HepG2 (cell line): ENCODE measurements around the gene TBC1D10B. TPM values are rescaled to one million over a fixed set of nuclear protein-coding genes. Genes with fewer than 3 reads are reported as not detected.
A peak's percentile ranks its signal among the peaks of the same experiment; 100 is the strongest.

Experiments
- AGO1 ChIP-seq: fragments of 200-400 bp; formaldehyde crosslinking; IDR thresholded peaks from 2 replicates; pipeline ENCODE4 v1.6.1; 2017; ENCODE audit warnings: mild to moderate bottlenecking, low read depth, low read length, moderate library complexity; ENCODE audit not compliant: poor library complexity, severe bottlenecking
- AHR ChIP-seq: IDR thresholded peaks from 2 replicates; pipeline ENCODE4 v1.6.1; 2018; ENCODE audit warnings: missing genetic modification reagents, missing compliant biosample characterization
- ATAD3A ChIP-seq: sonication (generic); formaldehyde crosslinking; IDR thresholded peaks from 2 replicates; pipeline ENCODE4 v1.4.0; 2020; ENCODE audit warnings: missing genetic modification reagents
- CHCHD3 ChIP-seq: sonication (generic); formaldehyde crosslinking; IDR thresholded peaks from 2 replicates; pipeline ENCODE4 v1.8.0; 2022; ENCODE audit warnings: mild to moderate bottlenecking, missing genetic modification reagents, moderate library complexity
- DMAP1 ChIP-seq: IDR thresholded peaks from 2 replicates; pipeline ENCODE4 v1.6.1; 2016
- EHMT2 ChIP-seq: fragments of 200-600 bp; sonication (generic); IDR thresholded peaks from 2 replicates; pipeline ENCODE4 v1.7.0; 2017; ENCODE audit warnings: antibody characterized with exemption, low read depth, low read length, borderline replicate concordance
- FOXK1 ChIP-seq: sonication (generic); formaldehyde crosslinking; IDR thresholded peaks from 2 replicates; pipeline ENCODE4 v1.4.0; 2020; ENCODE audit warnings: low read depth, missing genetic modification reagents, borderline replicate concordance
- FOXM1 ChIP-seq: sonication (generic); formaldehyde crosslinking; IDR thresholded peaks from 2 replicates; pipeline ENCODE4 v1.5.0; 2020; ENCODE audit warnings: missing genetic modification reagents
- FOXO4 ChIP-seq: sonication (generic); formaldehyde crosslinking; conservative IDR thresholded peaks from 2 replicates; pipeline ENCODE4 v1.8.1; 2023; ENCODE audit warnings: missing genetic modification reagents
- MIER3 ChIP-seq: IDR thresholded peaks from 2 replicates; pipeline ENCODE4 v1.6.1; 2016; ENCODE audit warnings: missing compliant biosample characterization, borderline replicate concordance
- NCOR1 ChIP-seq: fragments of 200-600 bp; sonication (generic); IDR thresholded peaks from 2 replicates; pipeline ENCODE4 v1.7.0; 2017; ENCODE audit warnings: antibody characterized with exemption, low read length, borderline replicate concordance
- NPAS2 ChIP-seq: sonication (generic); formaldehyde crosslinking; IDR thresholded peaks from 2 replicates; pipeline ENCODE4 v1.8.0; 2022; ENCODE audit warnings: mild to moderate bottlenecking, missing genetic modification reagents, borderline replicate concordance
- PRDM15 ChIP-seq: sonication (generic); formaldehyde crosslinking; IDR thresholded peaks from 2 replicates; pipeline ENCODE4 v1.4.0; 2020; ENCODE audit warnings: missing genetic modification reagents
- SALL1 ChIP-seq: sonication (generic); formaldehyde crosslinking; IDR thresholded peaks from 2 replicates; pipeline ENCODE4 v1.8.0; 2022; ENCODE audit warnings: mild to moderate bottlenecking, missing genetic modification reagents
- SMARCC2 ChIP-seq: fragments of 450-650 bp; IDR thresholded peaks from 2 replicates; pipeline ENCODE4 v1.6.1; 2017; ENCODE audit warnings: antibody characterized with exemption, mild to moderate bottlenecking
- SNAI1 ChIP-seq: sonication (generic); formaldehyde crosslinking; IDR thresholded peaks from 2 replicates; pipeline ENCODE4 v1.5.0; 2020; ENCODE audit warnings: mild to moderate bottlenecking, missing genetic modification reagents, borderline replicate concordance
- THAP8 ChIP-seq: sonication (generic); formaldehyde crosslinking; IDR thresholded peaks from 2 replicates; pipeline ENCODE4 v1.5.1; 2020; ENCODE audit warnings: missing genetic modification reagents, mild to moderate bottlenecking, borderline replicate concordance
- ZNF138 ChIP-seq: sonication (generic); formaldehyde crosslinking; IDR thresholded peaks from 2 replicates; pipeline ENCODE4 v1.5.0; 2020; ENCODE audit warnings: mild to moderate bottlenecking, low read depth, missing genetic modification reagents
- ZNF224 ChIP-seq: sonication (generic); formaldehyde crosslinking; IDR thresholded peaks from 2 replicates; pipeline ENCODE4 v1.5.0; 2020; ENCODE audit warnings: mild to moderate bottlenecking, missing genetic modification reagents
- ZNF660 ChIP-seq: sonication (generic); formaldehyde crosslinking; IDR thresholded peaks from 2 replicates; pipeline ENCODE4 v1.5.1; 2020; ENCODE audit warnings: mild to moderate bottlenecking, low read depth, missing genetic modification reagents, borderline replicate concordance
- ZNF75D ChIP-seq: sonication (generic); formaldehyde crosslinking; IDR thresholded peaks from 2 replicates; pipeline ENCODE4 v1.8.1; 2023; ENCODE audit warnings: missing genetic modification reagents, mild to moderate bottlenecking, borderline replicate concordance
- ZNF784 ChIP-seq: sonication (generic); formaldehyde crosslinking; IDR thresholded peaks from 2 replicates; pipeline ENCODE4 v1.5.1; 2020; ENCODE audit warnings: missing genetic modification reagents, mild to moderate bottlenecking, borderline replicate concordance
- ZNF878 ChIP-seq: sonication (generic); formaldehyde crosslinking; IDR thresholded peaks from 2 replicates; pipeline ENCODE4 v1.8.1; 2023; ENCODE audit warnings: mild to moderate bottlenecking, missing genetic modification reagents, moderate library complexity
- polyA plus RNA-seq, 8 experiments: library from polyadenylated mRNA; depleted of rRNA in 3 of 8; stranded (reverse) in 7 of 8; unstranded in 1 of 8; fragments of >200 nt; fragmentation: Illumina TruSeq in 4 of 8; extraction: Trizol in 4 of 8; gene quantifications; 2 replicates each; pipeline versions ENCODE4 v1.2.1 to v1.2.3, GENCODE V29; 2011 to 2016; ENCODE audit warnings: low read depth in 4 of 8, missing spikeins in 1 of 8, mixed read lengths in 1 of 8; ENCODE audit not compliant: insufficient read depth in 1 of 8
- total RNA-seq, 5 experiments: library from RNA; depleted of rRNA; stranded (reverse); fragments of >200 nt; fragmentation: Illumina TruSeq; extraction: Trizol; gene quantifications; 2 replicates each; pipeline ENCODE4 v1.2.3, GENCODE V29; 2016; ENCODE audit warnings: low read depth in 1 of 5

TBC1D10B gene
- total and polyA plus RNA-seq, 2 of the 13 experiments (the other 11 are each of a cell fraction or from before 2014, with no cell fraction given): 15.7 to 24.8 TPM

GRCh38 chr16:30355144-30355953 is 14.9 kb downstream of the TBC1D10B start, which contains the start of gene CD2BP2 (continued):
- TF ChIP-seq PRDM15: peak; percentile 91
- TF ChIP-seq FOXK1 (CRISPR knock-in tag): peak; percentile 90
- no peak for TF ChIP-seq AHR (CRISPR knock-in tag)
- TF ChIP-seq FOXO4 (CRISPR knock-in tag): no peak
- TF ChIP-seq ZNF224: no peak
- no peak for TF ChIP-seq SMARCC2
- TF ChIP-seq ZNF138 (CRISPR knock-in tag): peak; percentile 36; the same call in 1 of the 2 replicates
- TF ChIP-seq DMAP1: peak; percentile 88
- no peak; the same call in 1 of the 2 replicates for TF ChIP-seq SNAI1
- no peak for TF ChIP-seq THAP8 (CRISPR knock-in tag)
- peak; percentile 99 for TF ChIP-seq AGO1
- no peak for TF ChIP-seq ZNF784 (CRISPR knock-in tag)
- peak; percentile 57; the same call in 1 of the 2 replicates for TF ChIP-seq EHMT2
- no peak for TF ChIP-seq ATAD3A (CRISPR knock-in tag)
- TF ChIP-seq SALL1 (CRISPR knock-in tag): peak; percentile 82
- TF ChIP-seq NPAS2 (CRISPR knock-in tag): no peak
- TF ChIP-seq CHCHD3: no peak; the same call in 1 of the 2 replicates
- TF ChIP-seq ZNF660: no peak
- no peak for TF ChIP-seq ZNF75D
- no peak; the same call in none of the 2 replicates for TF ChIP-seq ZNF878 (CRISPR knock-in tag)
- no peak; the same call in 1 of the 2 replicates for TF ChIP-seq FOXM1 (CRISPR knock-in tag)
- TF ChIP-seq NCOR1: peak; percentile 88; the same call in 1 of the 2 replicates
- 0 out of 2 replicates have a peak, but pooled peaks have one; percentile 41 for TF ChIP-seq MIER3 (CRISPR knock-in tag)
